Fibroblast of skin of right biceps (primary cell): ENCODE results near the gene C15orf39.
"Not testable (repeated sequence)": the region's sequence is repeated elsewhere in the genome, so short reads cannot be mapped to it uniquely, and the experiment has no call there.

ENCODE experiments used
- DNase-seq: peaks from one replicate; pipeline ENCODE4 v3.0.0-alpha.2; 2013

C15orf39 gene

DNA sequence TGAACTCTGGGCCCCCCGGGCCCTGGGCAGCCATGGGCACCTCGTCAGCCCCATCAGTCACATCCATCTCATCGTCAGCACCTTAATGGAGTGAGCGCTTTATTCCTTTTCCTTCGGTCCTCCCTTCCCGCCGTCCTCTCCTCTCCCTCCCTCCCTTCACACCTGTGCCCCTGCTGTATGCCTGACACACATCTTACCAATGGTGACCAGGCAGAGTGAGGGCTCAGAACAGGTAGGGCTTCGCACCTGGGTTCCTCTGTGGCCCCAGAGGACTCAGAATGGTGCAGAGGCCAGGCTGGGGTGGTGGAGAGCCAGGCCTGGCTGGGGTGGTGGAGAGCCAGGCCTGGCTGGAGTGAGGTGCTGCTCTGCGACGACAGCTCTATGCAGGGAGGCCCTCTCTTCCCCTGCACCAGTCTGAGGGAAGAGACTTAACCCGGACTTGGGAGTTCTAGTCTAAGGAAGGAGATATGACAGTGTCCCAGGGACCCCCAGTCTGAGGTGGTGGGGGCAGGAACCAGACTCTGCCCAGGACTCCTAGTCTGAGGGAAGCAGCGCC is 11.6 kb downstream of the C15orf39 start:
- DNase-seq, result no peak

DNA sequence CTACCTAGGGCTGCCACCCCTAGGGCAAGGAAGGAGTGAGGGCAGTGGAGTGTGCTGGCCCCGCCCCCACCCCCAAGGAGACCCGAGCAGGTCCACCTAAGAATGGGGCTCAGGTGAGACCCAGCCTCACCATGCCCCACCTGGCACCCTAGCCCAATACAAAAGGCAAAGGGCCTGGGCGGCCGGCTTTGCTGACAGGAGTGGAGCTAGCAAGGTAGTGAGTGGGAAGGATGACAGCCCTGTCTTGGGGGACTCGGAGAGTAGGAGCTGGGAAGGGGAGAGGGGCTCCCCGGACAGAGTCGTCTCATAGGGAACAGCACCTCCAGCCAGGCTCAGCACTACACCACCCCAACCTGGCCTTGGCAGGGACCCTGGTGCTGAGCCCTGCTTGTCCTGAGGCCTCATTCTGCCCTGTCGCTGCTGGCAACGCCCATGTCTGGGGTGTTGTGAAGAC is 12.1 kb downstream of the C15orf39 start:
- no peak for DNase-seq

DNA sequence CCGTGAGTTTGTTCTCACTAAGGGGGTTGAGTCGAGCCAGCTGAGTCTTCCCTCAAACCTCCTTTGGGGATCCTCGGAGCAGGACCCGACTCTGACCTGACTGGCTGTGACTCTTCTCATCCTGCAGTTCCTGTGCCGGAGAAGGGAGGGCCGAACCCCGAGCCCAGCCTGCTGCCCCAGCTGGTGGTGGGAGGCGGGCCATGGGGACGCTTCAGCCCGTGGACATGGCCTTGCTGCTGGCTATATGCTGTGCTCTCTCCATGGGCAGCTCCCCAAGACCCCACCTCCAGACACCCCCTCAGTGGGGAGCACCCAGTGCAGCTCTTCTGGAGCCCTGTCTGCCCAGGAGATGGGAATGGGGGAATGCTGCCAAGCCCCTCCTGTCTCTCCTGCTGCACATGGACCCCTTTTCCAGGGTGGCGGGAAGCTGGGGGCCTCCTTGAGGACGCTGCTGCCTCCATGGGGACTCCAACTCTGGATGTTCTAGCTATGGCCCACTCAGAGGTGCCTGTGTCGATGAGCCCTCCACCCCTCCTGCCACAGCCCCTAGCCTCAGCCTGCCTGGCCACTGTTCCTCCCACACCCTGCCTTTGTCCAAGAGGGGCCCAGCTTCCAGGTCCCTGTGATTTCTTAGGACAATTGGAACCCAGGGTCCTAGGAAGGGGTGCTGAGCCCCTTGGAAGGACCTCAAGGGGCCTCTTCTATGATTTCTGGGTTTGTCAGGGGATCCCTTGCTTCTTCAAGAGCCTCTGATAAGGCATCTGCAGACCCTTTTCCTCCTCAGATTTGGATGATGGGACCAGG is 12.8 kb downstream of the C15orf39 start:
- no peak for DNase-seq

DNA sequence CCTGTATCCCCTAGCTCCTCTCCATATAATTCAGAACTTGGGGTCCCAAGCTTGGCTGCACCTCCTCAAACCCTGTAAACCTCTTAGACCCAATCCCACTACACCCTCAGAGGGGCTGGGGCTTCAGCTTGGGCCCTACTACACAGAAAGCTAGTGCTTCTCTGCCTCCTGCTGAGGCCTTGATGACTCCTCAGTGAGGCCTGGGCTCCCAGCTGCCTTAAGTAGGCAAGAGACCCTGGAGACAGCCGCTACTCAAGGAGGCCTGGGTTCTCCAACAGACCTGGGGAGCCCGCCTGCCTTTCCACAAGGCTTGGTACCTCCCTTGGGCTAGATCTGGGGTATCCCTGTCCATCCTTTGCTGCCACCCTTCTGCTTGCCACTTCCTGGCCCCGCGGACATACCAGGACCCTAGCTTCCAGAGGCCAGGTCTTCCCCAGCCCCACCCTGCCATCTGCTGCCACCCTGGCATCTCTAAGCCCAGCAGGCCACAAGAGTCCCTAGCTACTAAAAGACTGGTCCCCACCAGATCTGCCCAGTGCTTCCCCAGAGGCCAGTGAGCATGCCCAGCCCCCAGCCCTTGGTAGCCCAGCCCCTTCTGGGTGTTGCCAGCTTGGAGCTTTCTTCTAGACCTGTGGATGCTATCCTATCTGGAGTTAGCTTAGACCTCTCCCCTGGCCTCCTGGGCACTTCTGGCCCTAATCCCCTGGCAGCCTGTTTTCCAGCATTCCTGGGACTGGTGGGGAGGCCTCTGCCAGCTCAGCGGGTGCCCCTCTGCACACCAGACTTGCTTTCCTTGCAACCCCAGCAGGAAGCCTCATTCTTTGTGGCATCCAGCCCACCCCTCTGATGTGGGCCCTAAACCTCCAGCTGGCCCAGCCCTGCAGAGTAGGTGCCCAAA is 13.7 kb downstream of the C15orf39 start:
- no peak for DNase-seq

DNA sequence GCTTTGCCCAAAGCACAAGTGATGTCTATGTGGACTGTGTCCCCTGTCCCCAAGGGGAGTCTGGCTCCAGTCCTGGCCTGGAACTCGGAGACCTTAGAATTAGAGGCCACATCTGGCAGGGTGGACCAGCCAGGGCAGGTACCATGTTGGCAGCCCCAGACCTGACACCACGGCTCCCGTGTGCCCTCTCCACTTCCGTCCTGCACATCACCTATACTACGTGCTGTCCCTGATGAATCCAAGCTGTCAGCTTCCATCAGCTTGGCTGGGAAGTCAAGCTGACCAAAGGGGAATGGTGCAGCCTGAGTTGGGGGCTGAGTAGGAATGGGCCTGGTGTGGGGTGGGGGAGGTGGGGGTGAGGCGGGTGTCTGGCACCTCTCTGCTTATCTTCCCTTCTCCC is 15.3 kb downstream of the C15orf39 start:
- DNase-seq, result no peak

DNA sequence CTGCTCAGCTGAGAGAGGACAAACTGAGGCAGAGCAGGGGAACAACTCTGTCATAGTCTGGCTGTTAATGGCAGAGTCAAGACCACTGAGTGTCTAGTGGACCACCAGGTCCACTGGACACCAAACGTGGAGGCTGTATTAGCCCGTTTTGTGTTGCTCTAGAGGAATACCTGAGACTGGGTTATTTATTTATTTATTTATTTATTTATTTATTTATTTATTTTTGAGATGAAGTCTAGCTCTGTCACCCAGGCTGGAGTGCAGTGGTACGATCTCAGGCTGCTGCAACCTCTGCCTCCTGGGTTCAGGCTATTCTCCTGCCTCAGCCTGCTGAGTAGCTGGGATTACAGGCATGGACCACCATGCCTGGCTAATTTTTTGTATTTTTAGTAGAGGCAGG is 15.9 kb downstream of the C15orf39 start:
- DNase-seq, result not testable (repeated sequence)

DNA sequence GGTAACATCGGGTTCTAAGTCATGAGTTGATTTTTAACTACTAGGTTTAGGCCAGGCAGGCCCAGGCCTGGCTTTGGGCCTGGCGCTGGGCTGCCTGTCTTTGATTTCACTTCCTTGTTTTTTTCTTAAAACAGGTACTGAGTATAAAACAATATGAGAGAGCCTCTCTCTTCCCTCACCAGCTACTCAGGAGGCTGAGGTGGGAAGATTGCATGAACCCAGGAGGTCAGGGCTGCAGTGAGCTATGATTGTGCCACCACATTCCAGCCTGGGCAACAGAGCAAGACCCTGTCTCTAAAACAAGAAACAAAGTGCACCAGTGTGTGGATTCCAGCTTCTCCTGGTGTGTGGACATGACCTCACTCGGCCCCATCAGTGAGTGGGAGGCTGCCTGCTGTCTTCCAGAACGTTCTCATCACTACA is 17.8 kb downstream of the C15orf39 start:
- DNase-seq, result not testable (repeated sequence)

DNA sequence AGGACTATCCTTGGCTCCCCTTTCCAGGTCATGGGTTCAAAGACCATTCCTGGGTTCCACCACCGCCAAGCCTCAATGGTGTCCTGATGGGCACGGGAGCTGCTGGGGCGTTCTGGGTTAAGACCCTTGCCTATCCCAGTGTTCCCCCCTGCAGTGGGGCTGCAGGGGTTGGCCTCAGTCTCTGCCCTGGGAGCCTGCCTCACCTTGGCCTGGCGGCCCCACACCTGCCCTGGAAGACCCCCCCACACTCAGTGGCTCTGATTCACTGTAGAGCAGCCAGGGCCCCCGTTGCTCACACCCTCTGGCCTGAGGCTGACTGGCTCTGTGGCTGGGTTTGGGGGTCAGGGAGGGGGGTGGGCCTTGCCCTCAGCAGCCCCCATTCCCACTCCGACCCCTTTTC is 22.0 kb downstream of the C15orf39 start:
- DNase-seq, result no peak

DNA sequence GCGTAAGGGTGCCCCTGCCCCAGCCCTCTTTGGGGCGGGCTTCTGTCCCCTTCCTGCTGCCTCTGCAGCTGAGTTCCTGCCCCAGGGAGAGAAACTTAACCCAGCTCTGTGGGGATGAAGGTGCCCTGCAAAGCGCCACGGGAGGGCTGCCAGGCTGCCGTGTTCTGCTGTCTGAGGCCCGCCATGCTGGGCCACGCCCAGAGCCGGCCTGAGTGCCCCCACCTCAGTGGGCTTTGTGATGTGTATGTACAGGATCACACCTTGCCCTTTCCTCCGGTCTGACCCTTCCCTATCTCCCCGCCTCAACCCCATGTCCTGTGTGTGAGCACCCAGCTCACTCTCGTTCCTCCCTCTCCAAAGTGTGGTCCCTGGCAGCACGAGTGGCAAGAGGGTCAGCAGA is 22.6 kb downstream of the C15orf39 start:
- no peak for DNase-seq

DNA sequence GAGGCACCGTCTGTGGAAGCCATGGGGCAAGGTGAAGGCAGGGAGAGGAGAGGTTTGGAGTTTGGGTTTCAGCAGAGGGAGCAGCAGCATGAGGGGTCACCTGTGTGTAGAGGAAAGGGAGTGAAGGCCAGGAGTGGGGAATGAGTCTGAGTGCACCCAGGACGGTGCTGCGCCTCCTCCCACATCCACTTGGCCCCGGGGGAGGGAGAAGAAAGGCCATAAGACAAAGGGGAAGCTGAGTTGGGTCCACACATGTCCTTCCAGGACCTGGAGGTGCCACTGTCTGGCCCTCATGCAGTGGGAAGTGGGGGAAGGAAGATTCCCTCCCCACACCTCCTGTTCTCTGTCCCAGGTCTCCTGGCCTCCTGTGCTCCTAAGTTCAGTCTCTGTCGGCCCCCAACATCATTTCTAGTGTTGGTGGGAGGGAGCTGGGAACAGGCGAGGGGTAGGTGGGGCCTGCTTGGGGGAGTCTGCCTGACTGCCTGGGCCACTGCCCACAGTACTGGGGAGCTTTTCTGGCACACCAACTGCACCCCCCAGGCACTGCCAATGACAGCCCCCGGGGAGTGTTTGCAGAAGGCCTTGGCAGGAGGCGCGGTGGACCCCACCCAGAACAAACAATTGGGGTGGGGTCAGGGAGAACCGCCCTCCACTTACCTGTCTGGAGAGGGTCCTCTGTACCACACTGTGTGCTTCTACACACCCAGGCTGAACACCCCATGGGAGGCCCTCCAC is 23.6 kb downstream of the C15orf39 start:
- DNase-seq, result not testable (repeated sequence)

DNA sequence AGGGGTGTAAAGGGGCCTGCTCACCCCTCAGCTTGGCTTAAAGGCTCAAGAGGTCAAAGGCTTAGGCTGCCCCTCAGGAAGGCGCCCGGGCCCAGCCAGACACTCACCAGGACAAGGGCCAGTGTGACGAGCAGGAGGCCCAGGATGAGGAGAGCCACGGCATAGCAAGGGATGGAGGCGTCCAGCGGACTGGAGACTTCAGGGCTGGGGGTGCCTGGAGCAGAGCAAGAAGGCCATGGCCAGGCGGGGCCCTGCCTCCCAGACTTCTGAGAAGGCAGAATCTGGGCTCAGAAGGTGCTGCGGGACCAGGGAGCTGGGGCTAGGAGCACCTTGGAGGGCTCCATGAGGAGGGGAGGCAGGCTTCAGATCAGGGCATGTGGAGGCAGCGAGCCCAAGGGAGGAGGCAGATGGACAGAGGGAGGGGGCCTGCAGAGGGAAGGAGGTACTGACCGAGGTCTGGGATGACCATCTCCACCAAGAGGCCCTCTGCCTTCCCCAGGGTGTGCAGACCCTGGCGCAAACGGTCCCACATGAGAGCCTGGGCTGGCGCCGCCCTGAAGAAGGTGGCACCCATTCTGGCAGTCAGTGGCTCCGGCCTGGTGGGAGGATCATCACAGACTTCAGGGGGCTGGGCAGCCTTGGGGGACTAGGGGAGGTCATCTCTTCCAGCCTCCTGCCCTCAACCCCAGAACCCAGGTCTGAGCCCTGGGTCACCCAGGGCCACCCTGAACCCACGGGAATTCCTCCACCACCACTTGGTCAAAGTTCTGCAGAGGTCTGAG is 24.5 kb downstream of the C15orf39 start:
- no peak for DNase-seq

DNA sequence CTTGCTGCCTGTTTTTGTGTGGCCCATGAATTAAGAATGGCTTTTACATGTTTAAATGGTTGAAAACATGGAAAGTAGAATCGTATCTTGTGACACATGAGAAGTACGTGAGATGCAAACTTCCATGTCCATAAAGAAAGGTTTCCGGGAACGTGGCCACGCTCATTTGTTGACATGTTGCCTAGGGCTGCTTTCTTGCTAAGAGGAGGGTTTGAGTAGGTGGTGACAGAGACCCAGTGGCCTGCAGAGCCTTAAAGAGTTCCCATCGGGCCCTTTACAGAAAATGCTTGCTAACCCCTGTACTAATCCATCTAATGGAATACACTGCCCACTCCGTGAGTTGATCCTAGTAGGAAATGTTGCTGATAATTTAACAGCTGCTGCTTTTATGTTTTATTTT is 25.4 kb downstream of the C15orf39 start:
- DNase-seq, result not testable (repeated sequence)

DNA sequence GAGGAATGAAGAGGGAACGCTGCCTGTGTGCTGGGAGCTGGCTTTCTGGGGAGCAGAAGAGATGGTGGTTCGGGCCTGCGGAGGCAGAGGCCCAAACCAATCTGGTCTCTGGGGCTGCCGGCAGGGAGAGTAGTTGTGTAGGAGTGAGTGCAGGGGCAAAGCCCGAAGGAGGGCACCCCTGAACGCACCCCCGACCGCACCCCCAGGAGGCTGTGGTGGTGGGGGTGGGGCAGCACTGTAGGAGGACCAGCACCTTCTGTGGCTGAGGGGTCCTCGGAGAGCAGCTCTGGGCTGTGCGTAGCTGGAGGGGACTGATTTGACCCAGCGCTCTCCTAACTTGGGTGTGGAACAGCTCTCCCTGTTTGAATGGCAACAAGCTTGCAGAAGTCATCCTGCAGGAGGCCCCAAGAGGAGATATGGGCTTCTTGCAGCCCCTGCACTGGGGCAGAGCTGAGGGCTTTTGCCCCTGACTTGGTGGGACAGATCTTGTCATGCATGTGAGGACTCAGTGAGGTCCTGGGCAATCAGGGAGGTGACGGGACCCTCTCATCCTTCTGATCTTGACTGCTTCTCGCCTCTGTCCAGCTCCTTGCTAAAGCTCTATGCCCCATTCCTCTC is 26.1 kb downstream of the C15orf39 start:
- DNase-seq, result no peak

DNA sequence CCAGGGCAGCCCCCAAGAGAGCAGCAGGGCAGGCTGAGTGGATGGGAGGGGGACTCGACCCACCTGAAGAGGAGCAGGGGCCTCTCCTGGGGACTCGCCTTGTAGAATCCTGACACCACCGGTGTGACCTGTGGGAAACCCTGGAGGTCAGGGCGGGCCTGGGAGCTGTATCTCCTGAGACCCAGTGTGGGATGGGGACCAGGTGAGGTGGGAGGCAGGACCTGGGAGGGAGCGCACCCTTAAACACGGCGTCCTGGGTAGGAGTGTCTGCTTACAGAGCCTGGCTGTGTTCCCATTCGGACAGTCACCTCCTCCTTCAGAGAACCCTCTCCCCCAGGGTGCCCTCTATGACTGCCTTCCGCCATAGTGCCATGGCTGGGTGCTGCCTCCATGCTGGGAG is 27.1 kb downstream of the C15orf39 start:
- no peak for DNase-seq

DNA sequence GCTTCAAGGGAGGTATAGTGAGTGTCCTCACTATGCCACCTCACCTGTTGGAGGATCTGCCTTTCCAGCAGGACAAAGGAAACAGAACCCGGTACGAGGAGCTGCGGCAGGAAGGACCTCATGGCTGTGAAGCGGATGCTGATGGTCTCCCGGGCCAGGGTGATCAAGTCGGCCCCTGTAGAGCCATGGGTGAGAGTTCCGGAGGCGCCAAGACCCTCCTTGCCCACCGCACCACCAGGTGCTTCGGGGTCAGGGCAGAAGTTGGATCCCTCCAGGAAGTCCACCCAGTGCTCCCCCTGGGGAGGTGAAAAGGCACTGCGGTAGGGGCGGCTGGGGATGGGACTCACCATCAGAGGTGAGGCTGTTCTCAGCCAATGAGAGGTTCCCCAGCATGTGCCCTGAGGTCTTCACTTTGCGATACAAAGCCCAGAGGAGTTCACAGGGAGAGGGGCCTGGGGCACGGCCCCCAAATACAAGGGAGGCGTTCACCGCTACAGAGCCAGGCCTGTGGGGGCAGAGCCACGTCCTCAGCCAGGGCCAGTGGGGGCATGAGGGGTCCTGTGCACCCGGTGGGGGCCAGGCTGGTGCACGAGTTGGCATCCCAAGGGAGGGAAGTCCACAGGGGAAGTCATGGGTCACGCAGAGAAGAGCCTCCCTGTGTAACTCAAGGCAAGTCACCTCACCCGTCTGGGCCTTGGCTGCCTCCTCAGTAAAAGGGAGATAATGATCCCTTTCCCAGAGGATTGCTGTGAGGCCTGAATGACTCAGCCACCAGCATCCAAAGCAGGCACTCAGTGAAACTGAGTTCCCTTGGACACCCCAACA is 27.7 kb downstream of the C15orf39 start:
- DNase-seq, result peak; percentile 38

DNA sequence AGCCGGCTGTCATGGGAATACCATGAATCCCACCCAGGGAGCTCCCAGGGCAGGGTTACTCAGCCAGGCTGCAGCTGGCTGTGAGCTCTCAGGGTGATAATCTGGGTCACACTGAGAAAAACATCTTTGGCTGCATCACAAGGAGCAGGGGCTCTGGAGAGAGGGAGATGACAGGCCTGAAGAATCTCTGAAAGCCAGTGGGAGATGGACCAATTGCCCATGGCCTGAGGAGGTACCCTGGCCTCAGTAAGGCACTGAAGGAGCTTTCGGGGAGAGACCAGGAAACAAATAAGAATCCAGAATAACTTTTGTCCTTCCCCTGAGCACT is 28.3 kb downstream of the C15orf39 start:
- DNase-seq, result no peak

DNA sequence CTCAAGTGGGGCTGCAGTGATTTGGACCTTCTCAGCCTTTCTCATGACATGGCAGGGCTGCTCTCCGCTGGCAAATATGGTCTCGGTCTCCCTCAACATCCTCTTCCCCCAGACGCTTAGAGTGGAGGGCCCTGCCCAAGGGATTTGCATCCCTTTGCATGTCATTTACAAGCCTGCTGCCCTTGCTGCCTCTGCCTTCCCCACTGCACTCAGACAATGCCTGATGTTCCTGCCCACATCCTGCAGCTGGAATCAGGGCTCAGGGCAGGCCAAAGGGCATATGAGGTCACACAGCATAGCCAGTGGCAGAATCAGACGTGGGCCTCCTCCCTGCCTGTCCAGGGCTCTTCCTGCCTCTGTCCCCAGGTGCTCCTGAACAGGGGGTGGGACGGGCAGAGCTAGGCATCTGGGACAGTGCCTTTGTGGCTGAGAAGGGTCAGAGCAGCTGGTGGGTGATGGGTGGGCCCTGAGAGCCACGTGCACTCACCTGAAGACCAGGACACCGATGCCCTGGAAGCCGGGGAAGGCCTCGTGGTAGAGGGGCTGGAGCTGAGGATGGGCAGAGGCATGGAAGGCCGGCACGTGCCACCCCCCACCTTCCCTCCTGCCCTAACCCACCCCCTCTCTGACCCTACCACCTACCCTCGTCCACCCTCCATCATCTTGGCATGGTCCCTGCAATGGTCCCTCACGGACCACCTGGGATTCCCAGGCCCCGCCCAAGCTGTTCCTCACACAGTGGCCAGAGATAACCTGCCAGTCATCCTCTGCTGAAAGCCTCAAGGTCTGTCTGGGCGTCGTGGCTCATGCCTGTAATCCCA is 29.1 kb downstream of the C15orf39 start:
- DNase-seq, result no peak

DNA sequence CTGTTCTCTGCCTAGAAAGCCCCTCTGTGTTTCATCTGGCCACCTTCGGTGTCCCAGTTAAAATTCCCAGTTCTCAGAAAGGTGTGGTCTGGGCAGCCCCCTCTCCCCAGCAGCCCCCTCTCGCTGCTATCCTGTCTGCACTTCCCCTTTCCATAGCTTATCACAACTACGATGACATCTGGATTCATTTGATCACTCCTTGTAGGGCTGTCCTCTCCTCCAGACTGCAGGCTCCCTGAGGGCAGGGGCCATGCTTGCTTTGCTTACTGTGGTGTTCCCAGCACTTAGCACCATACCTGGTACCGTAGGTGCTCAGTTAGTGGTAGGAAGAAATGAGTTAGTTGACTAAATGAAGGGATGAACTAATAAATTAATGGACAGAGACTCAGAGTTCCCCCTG is 30.2 kb downstream of the C15orf39 start:
- no peak for DNase-seq

DNA sequence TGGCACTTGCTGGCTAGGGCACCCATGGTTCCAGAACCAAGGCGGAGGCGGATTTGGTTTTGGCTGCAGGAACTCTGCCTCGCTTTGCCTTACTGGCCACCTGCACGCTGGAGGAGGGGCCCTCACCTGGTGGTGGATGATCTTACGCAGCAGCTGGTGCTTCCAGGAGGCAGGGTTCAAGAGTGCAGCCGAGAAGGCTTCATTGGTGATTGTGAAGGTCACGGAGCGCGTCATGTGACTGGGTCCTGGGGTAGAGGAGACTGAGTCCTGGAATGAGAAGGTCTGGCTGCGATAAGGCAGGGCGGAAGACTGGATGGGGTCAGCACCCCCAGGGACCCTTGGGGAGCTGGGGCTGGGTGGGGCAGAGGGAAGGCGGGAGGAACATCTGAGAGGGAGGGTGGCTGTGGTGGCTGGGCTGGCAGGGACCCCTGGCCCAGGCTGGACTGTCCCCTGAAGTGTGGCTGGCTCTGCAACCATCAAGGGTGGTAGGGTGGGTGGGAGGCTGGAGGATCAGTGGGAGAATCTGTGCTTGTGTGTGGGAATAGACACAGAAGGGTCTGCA is 30.7 kb downstream of the C15orf39 start:
- no peak for DNase-seq
